ENCODE data around the gene LRRC15.

Gene LRRC15

DNA sequence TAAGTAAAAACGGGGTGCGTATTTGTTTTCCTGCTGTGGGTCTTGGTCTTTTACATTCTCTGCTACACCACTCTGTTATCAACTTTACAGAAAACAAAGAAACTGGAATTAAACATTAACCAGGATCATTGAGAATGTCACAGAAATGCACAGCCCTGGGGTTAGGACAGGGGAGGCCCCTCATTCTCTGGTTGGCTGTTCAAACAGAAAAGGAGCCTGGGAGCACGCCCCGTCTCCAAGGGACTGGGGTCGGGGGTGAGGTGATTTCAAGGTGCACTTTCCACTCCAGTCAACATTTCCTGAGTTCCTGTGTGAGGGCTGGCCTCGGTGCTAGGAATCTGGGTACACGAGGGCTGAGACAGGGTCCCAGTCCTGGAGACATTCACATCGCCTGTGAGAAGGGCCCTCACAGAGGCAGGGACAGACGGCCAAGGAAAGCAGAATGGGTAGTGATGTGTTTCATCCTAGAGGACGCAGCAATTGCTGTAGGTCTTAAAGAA, 48.7 kb downstream of the LRRC15 start:
- DNase-seq (ENCODE audit: low read depth, low spot score), result no peak

DNA sequence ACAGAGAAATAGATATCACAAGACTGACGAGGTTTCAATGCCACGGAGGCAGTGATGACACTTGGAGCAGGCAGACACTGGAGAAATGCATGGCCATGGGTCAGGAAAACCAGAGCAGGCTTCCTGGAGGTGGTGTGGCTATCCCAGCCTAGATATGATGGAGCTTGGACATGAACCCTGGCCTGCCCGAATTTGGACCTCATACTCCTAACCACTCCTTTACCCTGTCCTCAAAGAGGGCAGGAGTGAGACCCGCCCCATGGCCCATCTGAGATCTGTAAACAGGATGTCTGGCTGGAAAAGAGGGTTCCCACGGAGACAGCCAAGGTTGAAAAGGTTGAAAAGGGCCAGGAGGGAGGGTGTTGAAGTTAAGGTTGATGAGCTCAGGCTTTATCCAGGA, 49.4 kb downstream of the LRRC15 start:
- DNase-seq (ENCODE audit: low read depth, low spot score), result no peak

GRCh38 chr3:194318511-194319161, 50.9 kb downstream of the LRRC15 start:
- DNase-seq (ENCODE audit: low read depth, low spot score), result no peak

- DNase-seq (ENCODE audit: low read depth, low spot score), result no peak
Observed at GRCh38 chr3:194316918-194317317, 52.6 kb downstream of the LRRC15 start.

- no peak for DNase-seq (ENCODE audit: low read depth, low spot score)
Observed at GRCh38 chr3:194315965-194316361, 53.6 kb downstream of the LRRC15 start.

- DNase-seq (ENCODE audit: low read depth, low spot score), result peak; percentile 39
Observed at GRCh38 chr3:194315088-194315964, 54.2 kb downstream of the LRRC15 start.

- DNase-seq (ENCODE audit: low read depth, low spot score), result no peak
Observed at GRCh38 chr3:194314388-194315068, 55.0 kb downstream of the LRRC15 start.

GRCh38 chr3:194313560-194314387, 55.8 kb downstream of the LRRC15 start:
- DNase-seq (ENCODE audit: low read depth, low spot score), result no peak

- no peak for DNase-seq (ENCODE audit: low read depth, low spot score)
Observed at GRCh38 chr3:194312743-194313281, 56.7 kb downstream of the LRRC15 start.

GRCh38 chr3:194312186-194312742, 57.3 kb downstream of the LRRC15 start:
- DNase-seq (ENCODE audit: low read depth, low spot score), result no peak

- no peak for DNase-seq (ENCODE audit: low read depth, low spot score)
Observed at GRCh38 chr3:194311000-194311399, 58.5 kb downstream of the LRRC15 start.

- DNase-seq (ENCODE audit: low read depth, low spot score), result no peak
Observed at GRCh38 chr3:194310060-194310835, 59.3 kb downstream of the LRRC15 start.

DNA sequence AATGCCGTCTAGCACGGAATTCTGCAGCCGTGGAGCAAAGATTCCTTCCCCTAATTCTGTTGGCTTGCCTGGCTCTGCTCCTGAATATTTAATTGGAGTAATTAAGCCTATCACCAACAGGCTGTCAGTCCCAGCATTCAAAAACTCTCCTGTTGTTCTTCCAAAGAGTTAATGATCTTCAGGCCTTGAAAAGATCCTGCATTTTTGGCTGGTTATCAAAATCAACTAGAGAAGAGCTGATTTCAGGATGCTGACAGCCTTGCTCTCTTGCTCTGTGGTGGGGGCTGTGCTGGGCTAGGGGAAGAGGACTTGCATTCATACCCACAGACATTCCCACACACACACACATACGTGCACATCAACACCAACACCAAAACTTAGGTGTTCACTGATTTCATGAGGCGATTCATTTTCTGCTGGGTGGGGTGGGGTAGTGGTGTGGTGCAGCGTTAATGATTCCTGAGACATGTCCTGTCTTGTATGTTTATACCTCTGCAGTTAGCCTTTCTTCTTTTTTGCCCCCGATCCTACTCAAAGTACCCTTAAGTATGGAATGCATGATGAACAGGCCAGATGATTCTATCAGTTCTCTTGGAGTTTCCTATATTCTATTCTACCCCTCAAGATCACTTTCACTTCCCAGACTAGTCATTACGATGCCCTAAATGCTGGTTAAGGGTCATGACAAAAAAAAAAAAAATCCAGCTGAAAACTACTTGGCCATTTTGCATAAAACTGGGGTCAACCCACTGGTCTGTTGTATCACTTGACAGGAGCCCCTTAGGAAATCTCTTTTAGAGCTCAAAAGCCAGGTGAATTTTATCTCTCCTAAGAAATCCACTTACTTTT, 60.7 kb downstream of the LRRC15 start:
- DNase-seq (ENCODE audit: low read depth, low spot score), result no peak

GRCh38 chr3:194307849-194308248, 61.7 kb downstream of the LRRC15 start:
- no peak for DNase-seq (ENCODE audit: low read depth, low spot score)

DNA sequence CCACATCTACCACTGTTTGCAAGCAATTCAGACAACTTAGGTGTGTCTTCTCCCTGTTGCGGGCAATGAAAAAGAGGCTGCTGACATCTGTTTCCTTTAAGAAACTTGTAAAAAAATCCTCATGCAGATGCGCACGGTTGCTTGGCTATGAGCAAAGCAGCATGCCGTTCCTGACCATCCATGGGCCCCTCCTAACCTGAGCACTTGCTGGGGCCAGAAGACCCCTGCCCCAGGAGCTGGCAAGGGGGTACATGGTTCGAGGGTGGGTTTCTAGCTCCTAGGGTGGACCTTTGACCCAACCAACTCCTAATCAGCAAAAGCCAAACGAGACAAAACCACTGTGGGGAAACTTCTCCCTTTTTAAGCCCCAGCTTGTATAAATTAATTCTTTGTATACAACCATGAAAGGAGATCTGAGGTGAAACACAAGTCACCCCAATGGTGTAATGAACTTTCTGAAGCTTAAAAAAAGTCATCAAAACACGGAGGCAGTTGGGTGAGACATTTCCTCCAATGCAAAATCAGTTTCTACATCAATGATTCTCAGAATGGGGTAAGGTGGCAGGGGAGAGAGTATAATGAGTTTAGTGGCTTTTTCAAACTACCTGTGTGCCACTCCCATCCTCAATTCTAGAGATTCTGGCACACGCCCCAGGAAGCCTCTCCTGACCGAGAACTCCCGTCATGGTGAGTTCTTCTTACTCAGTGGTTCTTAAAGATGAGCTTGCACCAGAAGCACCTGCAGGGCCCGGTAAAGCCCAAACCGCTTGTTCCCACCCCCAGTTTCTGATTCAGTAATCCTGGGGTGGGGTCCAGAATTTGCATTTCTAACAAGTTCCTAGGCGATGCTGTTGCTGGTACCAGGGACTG, 62.5 kb downstream of the LRRC15 start:
- no peak for DNase-seq (ENCODE audit: low read depth, low spot score)

DNA sequence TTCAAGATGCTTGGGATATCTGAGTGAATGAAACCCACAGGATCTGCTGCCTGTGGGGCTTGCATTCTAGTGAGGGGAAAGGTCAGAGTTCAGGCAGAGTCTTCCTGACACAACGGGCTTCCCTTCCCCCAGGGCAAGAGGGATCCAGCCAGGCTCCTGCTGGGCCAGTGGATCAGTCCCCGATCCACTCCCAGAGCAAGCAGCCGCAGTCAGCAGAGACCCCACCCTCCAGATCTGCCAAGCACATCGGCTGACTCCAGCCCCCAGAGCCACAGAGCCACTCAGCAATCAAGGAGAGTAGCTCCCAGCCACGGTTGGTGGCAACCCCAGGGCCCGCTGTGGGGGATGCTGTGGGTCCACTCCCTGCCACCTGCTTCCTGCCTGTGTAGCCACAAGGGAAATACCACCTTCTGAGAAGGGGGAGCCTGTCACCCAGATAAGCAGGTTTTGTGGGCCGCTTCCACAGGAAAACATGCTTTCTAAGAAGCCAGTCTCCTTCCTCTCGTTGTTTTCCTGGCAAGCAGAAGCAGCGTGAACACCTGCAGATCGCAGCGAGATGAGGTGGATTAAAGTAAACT, 63.3 kb downstream of the LRRC15 start:
- no peak for DNase-seq (ENCODE audit: low read depth, low spot score)

DNA sequence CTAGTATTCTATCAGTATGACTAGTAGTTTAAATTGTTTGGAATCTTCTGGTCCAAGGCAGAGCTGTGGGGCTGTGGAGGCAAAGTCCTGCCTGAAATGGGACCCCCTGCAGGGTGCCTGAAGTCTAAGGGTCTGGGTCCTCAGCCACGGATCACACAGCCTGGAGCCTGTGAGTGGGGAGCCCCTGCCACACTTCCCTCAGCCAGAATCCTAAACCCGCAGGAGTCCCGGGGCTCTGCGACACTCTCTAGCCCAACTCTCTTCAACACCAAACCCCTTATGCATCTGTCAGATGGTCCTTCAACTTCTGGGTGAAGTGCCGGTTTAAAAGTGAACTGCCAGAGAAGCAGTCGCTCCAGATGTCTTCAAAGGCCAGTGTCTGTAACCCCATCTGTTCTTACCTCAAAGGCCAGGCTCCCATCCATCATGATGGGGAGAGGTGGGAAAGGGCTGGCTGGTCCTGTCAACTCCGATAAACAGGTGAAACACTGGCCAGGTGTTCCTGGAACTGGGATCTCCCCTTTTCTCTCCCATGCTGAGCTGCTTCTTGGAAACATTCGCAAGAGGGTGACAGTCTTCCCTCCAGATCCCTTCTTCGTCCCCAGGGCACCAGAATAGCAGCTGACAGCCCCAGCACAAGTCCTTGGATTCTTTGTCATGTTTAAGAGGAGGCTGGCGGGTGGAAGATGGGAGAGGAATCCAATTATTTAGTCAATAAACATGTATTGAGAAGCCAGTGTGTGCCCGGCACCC, 64.0 kb downstream of the LRRC15 start:
- no peak for DNase-seq (ENCODE audit: low read depth, low spot score)
